Bronchial epithelial cell (primary cell): Measurements from ENCODE around the gene LEMD1. TPM values are rescaled to one million over a fixed set of nuclear protein-coding genes. Genes with fewer than 3 reads are reported as not detected.
A peak's percentile ranks its signal among the peaks of the same experiment; 100 is the strongest.

Experiments
- DNase-seq: peaks from one replicate; pipeline ENCODE4 v3.0.0-alpha.2; 2010; ENCODE audit warnings: low read depth
- FAIRE-seq: peaks from 2 replicates; lab custom pipeline; 2011; peaks lifted over from hg19 to GRCh38; lab: Jason Lieb, UNC
- H3K27me3 ChIP-seq: 2 replicates; pipeline ENCODE4 v1.5.1; 2011; ENCODE audit warnings: low read length; ENCODE audit not compliant: control insufficient read depth, insufficient read depth
- H3K36me3 ChIP-seq: 2 replicates; pipeline ENCODE4 v1.5.1; 2011; ENCODE audit warnings: low read length; ENCODE audit not compliant: control insufficient read depth, insufficient read depth
- H3K4me3 ChIP-seq: 2 replicates; pipeline ENCODE4 v1.5.1; 2011; ENCODE audit warnings: mild to moderate bottlenecking, low read depth, low read length, control low read depth
- CTCF ChIP-seq: IDR thresholded peaks from 2 replicates; pipeline ENCODE4 v1.5.1; 2011; ENCODE audit warnings: mild to moderate bottlenecking, moderate library complexity, low read length, control low read depth, inconsistent platforms; ENCODE audit not compliant: insufficient read depth, severe bottlenecking
- total RNA-seq: library from RNA; depleted of rRNA; stranded (reverse); fragments of >200 nt; gene quantifications from 2 replicates; pipeline ENCODE4 v1.2.1, GENCODE V29; 2014

Gene LEMD1
- total RNA-seq, 1 donor from 2014 or later = 2.1 TPM

- H3K4me3 ChIP-seq = no peak overlapping the region
Observed at GRCh38 chr1:205441318-205441633, 19.4 kb upstream of the LEMD1 start.

GRCh38 chr1:205440476-205441317 lies 18.8 kb upstream of the LEMD1 start:
- TF ChIP-seq CTCF = no peak
- H3K27me3 ChIP-seq = no peaks in the 10 kb centered on the region
- H3K4me3 ChIP-seq = no peak overlapping the region
- peak; percentile 96 for DNase-seq
- H3K36me3 ChIP-seq = peaks cover 1% of the 10 kb centered on the region
- FAIRE-seq = peak; percentile 88

More at GRCh38 chr1:205441318-205441633, 19.4 kb upstream of the LEMD1 start:
- Histone ChIP-seq H3K27me3 (no peaks in the 10 kb centered on the region), H3K36me3 (peaks cover 1% of the 10 kb centered on the region)
- FAIRE-seq (no peak), DNase-seq (no peak)
- TF ChIP-seq CTCF = no peak

GRCh38 chr1:205440121-205440475 lies 18.2 kb upstream of the LEMD1 start:
- DNase-seq = no peak
- TF ChIP-seq CTCF = no peak

GRCh38 chr1:205438213-205439158 lies 16.6 kb upstream of the LEMD1 start:
- TF ChIP-seq CTCF = peak; percentile 77
- no peak for FAIRE-seq
- H3K4me3 ChIP-seq = no peak overlapping the region
- peaks cover 1% of the 10 kb centered on the region for H3K36me3 ChIP-seq
- H3K27me3 ChIP-seq = no peaks in the 10 kb centered on the region
- DNase-seq = peak; percentile 55

More at GRCh38 chr1:205440121-205440475, 18.2 kb upstream of the LEMD1 start:
- FAIRE-seq = no peak
- peaks cover 1% of the 10 kb centered on the region for H3K36me3 ChIP-seq
- H3K27me3 ChIP-seq = no peaks in the 10 kb centered on the region
- H3K4me3 ChIP-seq = no peak overlapping the region

- FAIRE-seq (no peak), DNase-seq (no peak)
- no peaks in the 10 kb centered on the region for H3K27me3 ChIP-seq
- no peak for TF ChIP-seq CTCF
- H3K36me3 ChIP-seq = peaks cover 1% of the 10 kb centered on the region
- no peak overlapping the region for H3K4me3 ChIP-seq
Observed at GRCh38 chr1:205437570-205437969, 15.7 kb upstream of the LEMD1 start.
